Measurements from ENCODE around the gene LCOR. TPM values are rescaled to one million over a fixed set of nuclear protein-coding genes. Genes with fewer than 3 reads are reported as not detected.

Gene LCOR
- total RNA-seq, 1 experiment from 2014 or later = 39.2 TPM

GRCh38 chr10:97013568-97013967 is 181.5 kb downstream of the LCOR start:
- DNase-seq (ENCODE audit: low spot score) = no peak
- TF ChIP-seq, protein P1, sequence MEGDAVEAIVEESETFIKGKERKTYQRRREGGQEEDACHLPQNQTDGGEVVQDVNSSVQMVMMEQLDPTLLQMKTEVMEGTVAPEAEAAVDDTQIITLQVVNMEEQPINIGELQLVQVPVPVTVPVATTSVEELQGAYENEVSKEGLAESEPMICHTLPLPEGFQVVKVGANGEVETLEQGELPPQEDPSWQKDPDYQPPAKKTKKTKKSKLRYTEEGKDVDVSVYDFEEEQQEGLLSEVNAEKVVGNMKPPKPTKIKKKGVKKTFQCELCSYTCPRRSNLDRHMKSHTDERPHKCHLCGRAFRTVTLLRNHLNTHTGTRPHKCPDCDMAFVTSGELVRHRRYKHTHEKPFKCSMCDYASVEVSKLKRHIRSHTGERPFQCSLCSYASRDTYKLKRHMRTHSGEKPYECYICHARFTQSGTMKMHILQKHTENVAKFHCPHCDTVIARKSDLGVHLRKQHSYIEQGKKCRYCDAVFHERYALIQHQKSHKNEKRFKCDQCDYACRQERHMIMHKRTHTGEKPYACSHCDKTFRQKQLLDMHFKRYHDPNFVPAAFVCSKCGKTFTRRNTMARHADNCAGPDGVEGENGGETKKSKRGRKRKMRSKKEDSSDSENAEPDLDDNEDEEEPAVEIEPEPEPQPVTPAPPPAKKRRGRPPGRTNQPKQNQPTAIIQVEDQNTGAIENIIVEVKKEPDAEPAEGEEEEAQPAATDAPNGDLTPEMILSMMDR (conservative IDR thresholded peaks at IDR 0.05; ENCODE audit: low read depth, low read length) = no peak
- no peak for TF ChIP-seq EZH2 (IDR thresholded peaks at IDR 0.05; ENCODE audit: borderline replicate concordance, low read depth, low read length, poor library complexity, severe bottlenecking)
- Histone ChIP-seq H3K27me3 (replicated peaks; ENCODE audit: insufficient read depth, low read depth, low read length, poor library complexity) (no peaks in the 10 kb centered on the region), H3K36me3 (ENCODE audit: insufficient read depth, low read length, poor library complexity, severe bottlenecking) (no peaks in the 10 kb centered on the region), H3K9me3 (ENCODE audit: low read depth, low read length, poor library complexity, severe bottlenecking) (no peaks in the 10 kb centered on the region), H3K4me1 (ENCODE audit: insufficient read depth, low read length, poor library complexity, severe bottlenecking) (no peaks in the 10 kb centered on the region), H3K4me3 (ENCODE audit: low read depth, low read length, poor library complexity, severe bottlenecking) (no peak overlapping the region), H3K27ac (ENCODE audit: low read depth, low read length, poor library complexity, severe bottlenecking) (no peak overlapping the region)
- ChIA-PET POLR2A (ENCODE audit: low non-redundant PET) (no interaction called here), CTCF (interaction anchor here (1.3 kb wide), 1 partner anchor 12 kb away, joined by 5 read pairs; no protein-coding TSS in a partner anchor)
- intact Hi-C loops (cut with micrococcal nuclease; ENCODE audit: unreplicated experiment) = no loop called here
- no TSS peak for BruUV-seq (replicated peaks)

DNA sequence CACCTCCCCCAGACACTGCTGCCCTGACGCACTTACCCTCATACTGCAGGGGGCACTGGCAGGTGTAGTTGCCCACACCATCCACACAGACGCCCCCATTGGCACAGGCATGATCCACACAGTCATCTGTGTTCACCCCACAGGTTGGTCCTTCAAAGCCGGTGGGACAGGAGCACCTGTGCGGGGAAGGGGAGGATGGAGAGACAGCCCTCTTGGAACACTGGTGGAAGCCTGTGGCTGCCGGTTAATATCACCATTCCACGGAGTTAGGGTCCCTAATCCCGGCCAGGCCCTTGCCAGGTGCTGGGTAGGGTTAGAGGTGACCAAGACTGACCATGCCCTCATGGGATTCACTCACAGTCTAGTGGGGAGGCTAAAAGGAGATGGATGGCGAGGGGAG is 181.9 kb downstream of the LCOR start:
- no TSS peak for BruUV-seq (replicated peaks)
- H3K27ac ChIP-seq (ENCODE audit: low read depth, low read length, poor library complexity, severe bottlenecking) = no peak overlapping the region
- H3K27me3 ChIP-seq (replicated peaks; ENCODE audit: insufficient read depth, low read depth, low read length, poor library complexity) = no peaks in the 10 kb centered on the region
- H3K4me3 ChIP-seq (ENCODE audit: low read depth, low read length, poor library complexity, severe bottlenecking) = no peak overlapping the region
- H3K4me1 ChIP-seq (ENCODE audit: insufficient read depth, low read length, poor library complexity, severe bottlenecking) = no peaks in the 10 kb centered on the region
- H3K9me3 ChIP-seq (ENCODE audit: low read depth, low read length, poor library complexity, severe bottlenecking) = no peaks in the 10 kb centered on the region
- no peaks in the 10 kb centered on the region for H3K36me3 ChIP-seq (ENCODE audit: insufficient read depth, low read length, poor library complexity, severe bottlenecking)
- ChIA-PET CTCF (interaction anchor here (1.3 kb wide), 1 partner anchor 11 kb away, joined by 5 read pairs; no protein-coding TSS in a partner anchor), POLR2A (ENCODE audit: low non-redundant PET) (no interaction called here)
- DNase-seq (ENCODE audit: low spot score) = no peak
- intact Hi-C loops (cut with micrococcal nuclease; ENCODE audit: unreplicated experiment) = no loop called here
- TF ChIP-seq, protein P1 (conservative IDR thresholded peaks at IDR 0.05; ENCODE audit: low read depth, low read length) = no peak
- TF ChIP-seq EZH2 (IDR thresholded peaks at IDR 0.05; ENCODE audit: borderline replicate concordance, low read depth, low read length, poor library complexity, severe bottlenecking) = no peak

DNA sequence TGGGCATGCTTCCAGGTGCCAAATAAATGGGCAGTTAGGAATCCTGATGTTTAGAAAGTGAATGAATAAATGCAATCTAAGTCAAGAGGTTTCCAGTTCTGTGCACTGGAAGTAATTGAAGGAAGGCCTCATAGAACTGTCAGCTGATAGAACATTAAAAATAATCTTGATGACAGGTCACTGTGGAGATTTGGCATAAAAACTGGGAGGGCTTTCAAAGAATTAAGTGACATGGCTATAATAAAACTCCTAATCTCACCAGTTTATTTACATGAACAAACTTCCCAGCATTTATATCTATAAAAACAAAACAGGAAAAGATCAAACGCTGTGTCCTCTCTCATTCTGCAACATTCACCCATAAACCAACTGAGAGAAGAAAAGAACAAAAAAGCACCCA is 183.1 kb downstream of the LCOR start:
- Histone ChIP-seq H3K36me3 (ENCODE audit: insufficient read depth, low read length, poor library complexity, severe bottlenecking) (no peaks in the 10 kb centered on the region), H3K27me3 (replicated peaks; ENCODE audit: insufficient read depth, low read depth, low read length, poor library complexity) (no peaks in the 10 kb centered on the region), H3K4me3 (ENCODE audit: low read depth, low read length, poor library complexity, severe bottlenecking) (no peak overlapping the region), H3K27ac (ENCODE audit: low read depth, low read length, poor library complexity, severe bottlenecking) (no peak overlapping the region), H3K9me3 (ENCODE audit: low read depth, low read length, poor library complexity, severe bottlenecking) (no peaks in the 10 kb centered on the region), H3K4me1 (ENCODE audit: insufficient read depth, low read length, poor library complexity, severe bottlenecking) (no peaks in the 10 kb centered on the region)
- CTCF ChIA-PET = no interaction called here
- DNase-seq (ENCODE audit: low spot score) = no peak
- POLR2A ChIA-PET (ENCODE audit: low non-redundant PET) = no interaction called here
- intact Hi-C loops (cut with micrococcal nuclease; ENCODE audit: unreplicated experiment) = no loop called here
- TF ChIP-seq EZH2 (IDR thresholded peaks at IDR 0.05; ENCODE audit: borderline replicate concordance, low read depth, low read length, poor library complexity, severe bottlenecking) = no peak
- TF ChIP-seq, protein P1 (conservative IDR thresholded peaks at IDR 0.05; ENCODE audit: low read depth, low read length) = no peak
- BruUV-seq (replicated peaks) = no TSS peak

Measured in A673 (cell line).